Large intestine (tissue), 1 donor: ENCODE results near the gene EFNA2. TPM values are rescaled to one million over a fixed set of nuclear protein-coding genes. Genes with fewer than 3 reads are reported as not detected.

Experiments used
- polyA plus RNA-seq: library from polyadenylated mRNA; unstranded; fragments of 120-200 nt; gene quantifications from one replicate; pipeline ENCODE4 v1.2.1, GENCODE V29; 2013

The EFNA2 gene
- polyA plus RNA-seq, 1 donor, result 25.6 TPM

Other genes with a start within 250 kb of the EFNA2 start
- 5.7 TPM for gene ABCA7, start 245.8 kb upstream of the EFNA2 start, polyA plus RNA-seq
- gene ARHGAP45, start 218.7 kb upstream of the EFNA2 start, polyA plus RNA-seq, result 14.0 TPM
- gene POLR2E, start 190.5 kb upstream of the EFNA2 start, polyA plus RNA-seq, result 130 TPM
- gene GPX4, start 181.9 kb upstream of the EFNA2 start, polyA plus RNA-seq, result 394 TPM
- 25.1 TPM for gene SBNO2, start 111.6 kb upstream of the EFNA2 start, polyA plus RNA-seq
- 67.1 TPM for gene STK11, start 80.1 kb upstream of the EFNA2 start, polyA plus RNA-seq
- 2.0 TPM for gene CBARP, start 47.9 kb upstream of the EFNA2 start, polyA plus RNA-seq
- gene ATP5F1D, start 44.1 kb upstream of the EFNA2 start, polyA plus RNA-seq, result 136 TPM
- 110 TPM for gene MIDN, start 37.3 kb upstream of the EFNA2 start, polyA plus RNA-seq
- gene CIRBP, start 16.5 kb upstream of the EFNA2 start, polyA plus RNA-seq, result 564 TPM
- gene FAM174C, start 10.3 kb upstream of the EFNA2 start, polyA plus RNA-seq, result 37.4 TPM
- gene NDUFS7, start 98.0 kb downstream of the EFNA2 start, polyA plus RNA-seq, result 91.9 TPM
- gene GAMT, start 115.7 kb downstream of the EFNA2 start, polyA plus RNA-seq, result 16.0 TPM
- gene DAZAP1, start 121.7 kb downstream of the EFNA2 start, polyA plus RNA-seq, result 97.8 TPM
- 1,404 TPM for gene RPS15, start 152.5 kb downstream of the EFNA2 start, polyA plus RNA-seq
- gene APC2, start 164.2 kb downstream of the EFNA2 start, polyA plus RNA-seq, result 5.6 TPM
- gene C19orf25, start 193.3 kb downstream of the EFNA2 start, polyA plus RNA-seq, result 29.8 TPM
- 4.7 TPM for gene PCSK4, start 204.5 kb downstream of the EFNA2 start, polyA plus RNA-seq
- gene REEP6, start 205.3 kb downstream of the EFNA2 start, polyA plus RNA-seq, result 228 TPM
- gene ADAMTSL5, start 227.1 kb downstream of the EFNA2 start, polyA plus RNA-seq, result 24.9 TPM
- gene PLK5, start 238.2 kb downstream of the EFNA2 start, polyA plus RNA-seq, result 0.09 TPM